Neural cell (in vitro differentiated cells): Measurements from ENCODE around the gene CLIP1. TPM values are rescaled to one million over a fixed set of nuclear protein-coding genes. Genes with fewer than 3 reads are reported as not detected.
A peak's percentile ranks its signal among the peaks of the same experiment; 100 is the strongest.
"Not testable (repeated sequence)": the region's sequence is repeated elsewhere in the genome, so short reads cannot be mapped to it uniquely, and the experiment has no call there.

ENCODE experiments used
- H2AFZ ChIP-seq: fragments of 200-600, 300-800 bp; sonication (generic), shearing (Covaris generic); 2 replicates; pipeline ENCODE4 v1.6.0; 2014; ENCODE audit warnings: low read depth, mild to moderate bottlenecking, antibody characterized with exemption, low read length, moderate library complexity
- H3F3A ChIP-seq: fragments of 200-600 bp; shearing (Covaris generic); 2 replicates; pipeline ENCODE4 v1.6.1; 2016; ENCODE audit warnings: mild to moderate bottlenecking, moderate library complexity, mixed read lengths, antibody characterized with exemption, low read length; ENCODE audit not compliant: insufficient read depth, poor library complexity, severe bottlenecking
- H3K27ac ChIP-seq: fragments of 200-600, 300-800 bp; sonication (generic), shearing (Covaris generic); 2 replicates; pipeline ENCODE4 v1.5.1; 2014; ENCODE audit warnings: mild to moderate bottlenecking, low read length, moderate library complexity
- H3K27me3 ChIP-seq: fragments of 300-800, 200-600 bp; sonication (generic), shearing (Covaris generic); 2 replicates; pipeline ENCODE4 v1.6.0; 2014; ENCODE audit warnings: mild to moderate bottlenecking, low read depth, low read length, moderate library complexity; ENCODE audit not compliant: insufficient read depth
- H3K36me3 ChIP-seq: fragments of 300-800, 200-600 bp; sonication (generic), shearing (Covaris generic); 2 replicates; pipeline ENCODE4 v1.5.1; 2014; ENCODE audit warnings: mild to moderate bottlenecking, antibody characterized with exemption, low read length, moderate library complexity; ENCODE audit not compliant: insufficient read depth
- H3K4me2 ChIP-seq: fragments of 300-800, 200-600 bp; sonication (generic), shearing (Covaris generic); 2 replicates; pipeline ENCODE4 v1.6.0; 2014; ENCODE audit warnings: mild to moderate bottlenecking, low read length
- H3K4me3 ChIP-seq: fragments of 300-800, 200-600 bp; sonication (generic), shearing (Covaris generic); 2 replicates; pipeline ENCODE4 v1.5.1; 2014; ENCODE audit warnings: mild to moderate bottlenecking, low read length, moderate library complexity
- H3K79me2 ChIP-seq: fragments of 200-600 bp; shearing (Covaris generic); replicated peaks from 2 replicates; pipeline ENCODE4 v1.6.0; 2014; ENCODE audit warnings: mild to moderate bottlenecking, low read length, moderate library complexity; ENCODE audit not compliant: insufficient read depth
- H3K9ac ChIP-seq: fragments of 300-800, 200-600 bp; sonication (generic), shearing (Covaris generic); 2 replicates; pipeline ENCODE4 v1.6.1; 2016; ENCODE audit warnings: mild to moderate bottlenecking, low read length, mixed read lengths
- H3K9me2 ChIP-seq: fragments of 200-600 bp; shearing (Covaris generic); 2 replicates; pipeline ENCODE4 v1.6.1; 2016; ENCODE audit warnings: mild to moderate bottlenecking, low read length, mixed read lengths; ENCODE audit not compliant: insufficient read depth
- H3K9me3 ChIP-seq: fragments of 200-600, 300-800 bp; sonication (generic), shearing (Covaris generic); 2 replicates; pipeline ENCODE4 v1.6.1; 2016; ENCODE audit warnings: mild to moderate bottlenecking, mixed run types, low read length, moderate library complexity, mixed read lengths
- H4K20me1 ChIP-seq: fragments of 200-600 bp; shearing (Covaris generic); 2 replicates; pipeline ENCODE4 v1.6.1; 2016; ENCODE audit warnings: mild to moderate bottlenecking, mixed run types; ENCODE audit not compliant: insufficient read depth
- CTCF ChIP-seq: fragments of 450-650 bp; IDR thresholded peaks from 2 replicates; pipeline ENCODE4 v1.5.1; 2014; ENCODE audit warnings: antibody characterized with exemption, mild to moderate bottlenecking, moderate library complexity; ENCODE audit not compliant: poor library complexity, severe bottlenecking
- EP300 ChIP-seq: fragments of 450-650 bp; conservative IDR thresholded peaks from 2 replicates; pipeline ENCODE4 v1.6.1; 2014; ENCODE audit warnings: antibody characterized with exemption, mild to moderate bottlenecking, moderate library complexity; ENCODE audit not compliant: poor library complexity, severe bottlenecking
- EZH2 ChIP-seq: fragments of 200-600, 300-800 bp; shearing (Covaris generic), sonication (generic); IDR thresholded peaks from 2 replicates; pipeline ENCODE4 v1.6.1; 2014; ENCODE audit warnings: antibody characterized with exemption, low read length, borderline replicate concordance, mild to moderate bottlenecking; ENCODE audit not compliant: insufficient read depth, poor library complexity, severe bottlenecking
- MXI1 ChIP-seq: fragments of 450-650 bp; conservative IDR thresholded peaks from 2 replicates; pipeline ENCODE4 v1.6.1; 2014; ENCODE audit warnings: antibody characterized with exemption, mild to moderate bottlenecking; ENCODE audit not compliant: poor library complexity, severe bottlenecking
- POLR2AphosphoS5 ChIP-seq: IDR thresholded peaks from 2 replicates; pipeline ENCODE4 v1.6.1; 2012
- RAD21 ChIP-seq: fragments of 450-650 bp; conservative IDR thresholded peaks from 2 replicates; pipeline ENCODE4 v1.6.1; 2014; ENCODE audit warnings: antibody characterized with exemption, mild to moderate bottlenecking, moderate library complexity
- REST ChIP-seq: IDR thresholded peaks from 2 replicates; pipeline ENCODE4 v1.6.1; 2012; ENCODE audit warnings: borderline replicate concordance
- SMC3 ChIP-seq: fragments of 450-650 bp; conservative IDR thresholded peaks from 2 replicates; pipeline ENCODE4 v1.6.1; 2014; ENCODE audit warnings: antibody characterized with exemption, mild to moderate bottlenecking, moderate library complexity; ENCODE audit not compliant: poor library complexity
- TAF1 ChIP-seq: IDR thresholded peaks from 2 replicates; pipeline ENCODE4 v1.6.1; 2012; ENCODE audit warnings: low read depth
- polyA plus RNA-seq: library from polyadenylated mRNA; depleted of rRNA; stranded (reverse); fragments of >200 nt; gene quantifications from 2 replicates; pipeline ENCODE4 v1.2.3, GENCODE V29; 2014

The CLIP1 gene
- polyA plus RNA-seq, 1 donor from 2014 or later, result 67.4 TPM

GRCh38 chr12:122265476-122265875 lies 157.0 kb downstream of the CLIP1 start:
- Histone ChIP-seq H3K27me3 (no peaks in the 10 kb centered on the region), H4K20me1 (no peaks in the 10 kb centered on the region), H3K4me2 (peak overlapping the region; percentile 90), H3K27ac (peak overlapping the region; percentile 87), H3K9me3 (no peaks in the 10 kb centered on the region), H3K36me3 (no peaks in the 10 kb centered on the region), H3K4me3 (peak overlapping the region; percentile 98), H3K9ac (peak overlapping the region; percentile 89), H3K9me2 (no peaks in the 10 kb centered on the region), H3K79me2 (no peaks in the 10 kb centered on the region), H2AFZ (peak overlapping the region; percentile 96), H3F3A (no peaks in the 10 kb centered on the region)
- TF ChIP-seq SMC3 (no peak), REST (no peak), EP300 (no peak), RAD21 (no peak), CTCF (no peak), POLR2AphosphoS5 (no peak), TAF1 (no peak), MXI1 (no peak), EZH2 (no peak)

DNA sequence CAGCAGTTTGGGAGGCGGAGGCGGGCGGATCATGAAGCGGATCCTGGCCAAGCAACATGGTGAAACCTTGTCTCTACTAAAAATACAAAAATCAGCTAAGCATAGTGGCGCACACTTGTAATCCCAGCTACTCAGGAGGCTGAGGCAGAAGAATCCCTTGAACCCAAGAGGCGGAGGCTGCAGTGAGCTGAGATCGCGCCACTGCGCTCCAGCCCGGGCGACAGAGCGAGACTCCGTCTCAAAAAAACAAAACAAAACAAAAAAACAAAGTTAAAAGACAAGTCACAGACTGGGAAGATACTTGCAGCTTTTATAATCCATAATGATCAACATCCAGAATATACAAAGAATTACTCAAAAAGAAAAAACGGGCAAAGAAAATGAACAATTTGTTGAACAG lies 161.7 kb downstream of the CLIP1 start:
- not testable (repeated sequence) for H3K79me2 ChIP-seq, H3K36me3 ChIP-seq, H2AFZ ChIP-seq, H3K27me3 ChIP-seq, H3K4me3 ChIP-seq, H3F3A ChIP-seq, H3K9me2 ChIP-seq, H3K4me2 ChIP-seq, H3K27ac ChIP-seq, H4K20me1 ChIP-seq, H3K9me3 ChIP-seq, H3K9ac ChIP-seq

- H3K9ac ChIP-seq, H3K27ac ChIP-seq, H3K4me3 ChIP-seq, H2AFZ ChIP-seq, H3K9me2 ChIP-seq, H3K79me2 ChIP-seq, H3K9me3 ChIP-seq, H3K36me3 ChIP-seq, H4K20me1 ChIP-seq, H3K4me2 ChIP-seq, H3F3A ChIP-seq, H3K27me3 ChIP-seq: not testable (repeated sequence)
Observed at GRCh38 chr12:122258939-122259338, 163.5 kb downstream of the CLIP1 start.

DNA sequence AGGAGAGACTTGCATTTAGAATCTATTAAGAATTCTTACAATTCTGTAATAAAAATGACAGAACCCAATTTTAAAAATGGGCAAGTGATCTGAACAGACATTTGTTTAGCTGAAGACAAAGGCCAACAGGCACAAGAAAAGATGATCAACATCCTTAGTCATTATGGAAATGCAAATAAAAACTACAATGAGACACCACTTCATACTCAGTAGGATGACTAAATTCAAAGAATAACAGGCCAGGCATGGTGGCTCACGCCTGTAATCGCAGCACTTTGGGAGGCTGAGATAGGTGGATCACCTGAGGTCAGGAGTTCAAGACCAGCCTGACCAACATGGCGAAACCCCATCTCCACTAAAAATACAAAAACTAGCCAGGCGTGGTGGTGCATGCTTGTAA lies 164.0 kb downstream of the CLIP1 start:
- H3K27ac ChIP-seq, H3K9ac ChIP-seq, H3K9me3 ChIP-seq, H3K9me2 ChIP-seq, H3K4me3 ChIP-seq, H3K27me3 ChIP-seq, H3K4me2 ChIP-seq, H2AFZ ChIP-seq, H3K79me2 ChIP-seq, H3K36me3 ChIP-seq, H3F3A ChIP-seq, H4K20me1 ChIP-seq: not testable (repeated sequence)
